Neural cell (in vitro differentiated cells): ENCODE data around the gene SEPTIN5. TPM values are rescaled to one million over a fixed set of nuclear protein-coding genes. Genes with fewer than 3 reads are reported as not detected.

Source experiments
- H2AFZ ChIP-seq: fragments of 200-600, 300-800 bp; sonication (generic), shearing (Covaris generic); 2 replicates; pipeline ENCODE4 v1.6.0; 2014; ENCODE audit warnings: low read depth, mild to moderate bottlenecking, antibody characterized with exemption, low read length, moderate library complexity
- H3F3A ChIP-seq: fragments of 200-600 bp; shearing (Covaris generic); 2 replicates; pipeline ENCODE4 v1.6.1; 2016; ENCODE audit warnings: mild to moderate bottlenecking, moderate library complexity, mixed read lengths, antibody characterized with exemption, low read length; ENCODE audit not compliant: insufficient read depth, poor library complexity, severe bottlenecking
- H3K27ac ChIP-seq: fragments of 200-600, 300-800 bp; sonication (generic), shearing (Covaris generic); 2 replicates; pipeline ENCODE4 v1.5.1; 2014; ENCODE audit warnings: mild to moderate bottlenecking, low read length, moderate library complexity
- H3K27me3 ChIP-seq: fragments of 300-800, 200-600 bp; sonication (generic), shearing (Covaris generic); 2 replicates; pipeline ENCODE4 v1.6.0; 2014; ENCODE audit warnings: mild to moderate bottlenecking, low read depth, low read length, moderate library complexity; ENCODE audit not compliant: insufficient read depth
- H3K36me3 ChIP-seq: fragments of 300-800, 200-600 bp; sonication (generic), shearing (Covaris generic); 2 replicates; pipeline ENCODE4 v1.5.1; 2014; ENCODE audit warnings: mild to moderate bottlenecking, antibody characterized with exemption, low read length, moderate library complexity; ENCODE audit not compliant: insufficient read depth
- H3K4me2 ChIP-seq: fragments of 300-800, 200-600 bp; sonication (generic), shearing (Covaris generic); 2 replicates; pipeline ENCODE4 v1.6.0; 2014; ENCODE audit warnings: mild to moderate bottlenecking, low read length
- H3K4me3 ChIP-seq: fragments of 300-800, 200-600 bp; sonication (generic), shearing (Covaris generic); 2 replicates; pipeline ENCODE4 v1.5.1; 2014; ENCODE audit warnings: mild to moderate bottlenecking, low read length, moderate library complexity
- H3K79me2 ChIP-seq: fragments of 200-600 bp; shearing (Covaris generic); replicated peaks from 2 replicates; pipeline ENCODE4 v1.6.0; 2014; ENCODE audit warnings: mild to moderate bottlenecking, low read length, moderate library complexity; ENCODE audit not compliant: insufficient read depth
- H3K9ac ChIP-seq: fragments of 300-800, 200-600 bp; sonication (generic), shearing (Covaris generic); 2 replicates; pipeline ENCODE4 v1.6.1; 2016; ENCODE audit warnings: mild to moderate bottlenecking, low read length, mixed read lengths
- H3K9me2 ChIP-seq: fragments of 200-600 bp; shearing (Covaris generic); 2 replicates; pipeline ENCODE4 v1.6.1; 2016; ENCODE audit warnings: mild to moderate bottlenecking, low read length, mixed read lengths; ENCODE audit not compliant: insufficient read depth
- H3K9me3 ChIP-seq: fragments of 200-600, 300-800 bp; sonication (generic), shearing (Covaris generic); 2 replicates; pipeline ENCODE4 v1.6.1; 2016; ENCODE audit warnings: mild to moderate bottlenecking, mixed run types, low read length, moderate library complexity, mixed read lengths
- H4K20me1 ChIP-seq: fragments of 200-600 bp; shearing (Covaris generic); 2 replicates; pipeline ENCODE4 v1.6.1; 2016; ENCODE audit warnings: mild to moderate bottlenecking, mixed run types; ENCODE audit not compliant: insufficient read depth
- EP300 ChIP-seq: fragments of 450-650 bp; conservative IDR thresholded peaks from 2 replicates; pipeline ENCODE4 v1.6.1; 2014; ENCODE audit warnings: antibody characterized with exemption, mild to moderate bottlenecking, moderate library complexity; ENCODE audit not compliant: poor library complexity, severe bottlenecking
- EZH2 ChIP-seq: fragments of 200-600, 300-800 bp; shearing (Covaris generic), sonication (generic); IDR thresholded peaks from 2 replicates; pipeline ENCODE4 v1.6.1; 2014; ENCODE audit warnings: antibody characterized with exemption, low read length, borderline replicate concordance, mild to moderate bottlenecking; ENCODE audit not compliant: insufficient read depth, poor library complexity, severe bottlenecking
- MXI1 ChIP-seq: fragments of 450-650 bp; conservative IDR thresholded peaks from 2 replicates; pipeline ENCODE4 v1.6.1; 2014; ENCODE audit warnings: antibody characterized with exemption, mild to moderate bottlenecking; ENCODE audit not compliant: poor library complexity, severe bottlenecking
- POLR2AphosphoS5 ChIP-seq: IDR thresholded peaks from 2 replicates; pipeline ENCODE4 v1.6.1; 2012
- RAD21 ChIP-seq: fragments of 450-650 bp; conservative IDR thresholded peaks from 2 replicates; pipeline ENCODE4 v1.6.1; 2014; ENCODE audit warnings: antibody characterized with exemption, mild to moderate bottlenecking, moderate library complexity
- SMC3 ChIP-seq: fragments of 450-650 bp; conservative IDR thresholded peaks from 2 replicates; pipeline ENCODE4 v1.6.1; 2014; ENCODE audit warnings: antibody characterized with exemption, mild to moderate bottlenecking, moderate library complexity; ENCODE audit not compliant: poor library complexity
- TAF1 ChIP-seq: IDR thresholded peaks from 2 replicates; pipeline ENCODE4 v1.6.1; 2012; ENCODE audit warnings: low read depth
- polyA plus RNA-seq: library from polyadenylated mRNA; depleted of rRNA; stranded (reverse); fragments of >200 nt; gene quantifications from 2 replicates; pipeline ENCODE4 v1.2.3, GENCODE V29; 2014
- TF ChIP-seq, protein P1 (sequence below): fragments of 450-650 bp; IDR thresholded peaks from 2 replicates; pipeline ENCODE4 v1.5.1; 2014; ENCODE audit warnings: antibody characterized with exemption, mild to moderate bottlenecking, moderate library complexity; ENCODE audit not compliant: poor library complexity, severe bottlenecking
- TF ChIP-seq, protein P2 (sequence below): IDR thresholded peaks from 2 replicates; pipeline ENCODE4 v1.6.1; 2012; ENCODE audit warnings: borderline replicate concordance

Gene SEPTIN5
- polyA plus RNA-seq, 1 donor from 2014 or later: 166 TPM

DNA sequence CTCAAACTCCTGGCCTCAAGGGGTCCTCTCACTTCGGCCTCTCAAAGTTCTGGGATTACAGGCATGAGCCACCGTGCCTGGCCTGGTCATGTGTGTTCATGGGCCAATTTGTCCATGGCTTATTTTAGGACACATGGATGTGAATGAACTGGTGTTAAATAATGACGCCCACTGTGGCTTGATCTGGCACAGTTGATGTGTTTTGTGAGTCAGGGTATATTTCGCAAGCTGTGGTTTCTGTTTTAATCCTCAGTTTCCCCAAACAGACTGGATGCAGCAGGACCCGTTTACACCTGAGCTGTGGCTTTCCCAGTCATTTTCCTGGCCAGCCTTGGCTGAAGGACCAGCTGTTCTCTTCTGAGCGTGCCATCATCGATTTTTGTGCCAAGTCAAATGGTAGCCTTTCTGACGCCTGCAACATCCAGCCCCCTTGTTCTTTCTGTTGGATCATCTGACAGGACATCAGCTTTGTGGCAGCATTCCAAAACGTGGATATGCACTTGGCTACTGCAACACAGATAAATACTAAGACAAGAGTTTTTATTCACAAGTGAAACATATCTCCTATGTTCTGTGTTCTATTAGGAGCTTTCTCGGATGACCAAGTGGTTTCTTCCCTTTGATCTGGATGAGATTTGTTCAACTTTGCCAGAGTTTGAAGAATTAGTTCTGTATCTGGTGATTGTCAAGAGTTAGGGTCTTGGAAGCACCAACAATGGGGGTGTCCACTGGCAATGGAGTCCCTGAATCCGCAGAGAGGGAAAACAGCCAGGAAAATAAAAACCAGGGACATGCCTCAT, 40.0 kb upstream of the SEPTIN5 start:
- Histone ChIP-seq H4K20me1 (no peaks in the 10 kb centered on the region), H2AFZ (no peak overlapping the region), H3K9me2 (no peaks in the 10 kb centered on the region), H3K9me3 (no peaks in the 10 kb centered on the region), H3K36me3 (no peaks in the 10 kb centered on the region), H3K27me3 (no peaks in the 10 kb centered on the region), H3K79me2 (no peaks in the 10 kb centered on the region), H3K4me3 (no peak overlapping the region), H3K9ac (no peak overlapping the region), H3K27ac (no peak overlapping the region), H3K4me2 (no peak overlapping the region), H3F3A (no peaks in the 10 kb centered on the region)
- TF ChIP-seq RAD21 (no peak), POLR2AphosphoS5 (no peak), SMC3 (no peak), EZH2 (no peak), MXI1 (no peak), TAF1 (no peak), EP300 (no peak)
- TF ChIP-seq, protein P1, sequence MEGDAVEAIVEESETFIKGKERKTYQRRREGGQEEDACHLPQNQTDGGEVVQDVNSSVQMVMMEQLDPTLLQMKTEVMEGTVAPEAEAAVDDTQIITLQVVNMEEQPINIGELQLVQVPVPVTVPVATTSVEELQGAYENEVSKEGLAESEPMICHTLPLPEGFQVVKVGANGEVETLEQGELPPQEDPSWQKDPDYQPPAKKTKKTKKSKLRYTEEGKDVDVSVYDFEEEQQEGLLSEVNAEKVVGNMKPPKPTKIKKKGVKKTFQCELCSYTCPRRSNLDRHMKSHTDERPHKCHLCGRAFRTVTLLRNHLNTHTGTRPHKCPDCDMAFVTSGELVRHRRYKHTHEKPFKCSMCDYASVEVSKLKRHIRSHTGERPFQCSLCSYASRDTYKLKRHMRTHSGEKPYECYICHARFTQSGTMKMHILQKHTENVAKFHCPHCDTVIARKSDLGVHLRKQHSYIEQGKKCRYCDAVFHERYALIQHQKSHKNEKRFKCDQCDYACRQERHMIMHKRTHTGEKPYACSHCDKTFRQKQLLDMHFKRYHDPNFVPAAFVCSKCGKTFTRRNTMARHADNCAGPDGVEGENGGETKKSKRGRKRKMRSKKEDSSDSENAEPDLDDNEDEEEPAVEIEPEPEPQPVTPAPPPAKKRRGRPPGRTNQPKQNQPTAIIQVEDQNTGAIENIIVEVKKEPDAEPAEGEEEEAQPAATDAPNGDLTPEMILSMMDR: no peak
- TF ChIP-seq, protein P2, sequence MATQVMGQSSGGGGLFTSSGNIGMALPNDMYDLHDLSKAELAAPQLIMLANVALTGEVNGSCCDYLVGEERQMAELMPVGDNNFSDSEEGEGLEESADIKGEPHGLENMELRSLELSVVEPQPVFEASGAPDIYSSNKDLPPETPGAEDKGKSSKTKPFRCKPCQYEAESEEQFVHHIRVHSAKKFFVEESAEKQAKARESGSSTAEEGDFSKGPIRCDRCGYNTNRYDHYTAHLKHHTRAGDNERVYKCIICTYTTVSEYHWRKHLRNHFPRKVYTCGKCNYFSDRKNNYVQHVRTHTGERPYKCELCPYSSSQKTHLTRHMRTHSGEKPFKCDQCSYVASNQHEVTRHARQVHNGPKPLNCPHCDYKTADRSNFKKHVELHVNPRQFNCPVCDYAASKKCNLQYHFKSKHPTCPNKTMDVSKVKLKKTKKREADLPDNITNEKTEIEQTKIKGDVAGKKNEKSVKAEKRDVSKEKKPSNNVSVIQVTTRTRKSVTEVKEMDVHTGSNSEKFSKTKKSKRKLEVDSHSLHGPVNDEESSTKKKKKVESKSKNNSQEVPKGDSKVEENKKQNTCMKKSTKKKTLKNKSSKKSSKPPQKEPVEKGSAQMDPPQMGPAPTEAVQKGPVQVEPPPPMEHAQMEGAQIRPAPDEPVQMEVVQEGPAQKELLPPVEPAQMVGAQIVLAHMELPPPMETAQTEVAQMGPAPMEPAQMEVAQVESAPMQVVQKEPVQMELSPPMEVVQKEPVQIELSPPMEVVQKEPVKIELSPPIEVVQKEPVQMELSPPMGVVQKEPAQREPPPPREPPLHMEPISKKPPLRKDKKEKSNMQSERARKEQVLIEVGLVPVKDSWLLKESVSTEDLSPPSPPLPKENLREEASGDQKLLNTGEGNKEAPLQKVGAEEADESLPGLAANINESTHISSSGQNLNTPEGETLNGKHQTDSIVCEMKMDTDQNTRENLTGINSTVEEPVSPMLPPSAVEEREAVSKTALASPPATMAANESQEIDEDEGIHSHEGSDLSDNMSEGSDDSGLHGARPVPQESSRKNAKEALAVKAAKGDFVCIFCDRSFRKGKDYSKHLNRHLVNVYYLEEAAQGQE: no peak

DNA sequence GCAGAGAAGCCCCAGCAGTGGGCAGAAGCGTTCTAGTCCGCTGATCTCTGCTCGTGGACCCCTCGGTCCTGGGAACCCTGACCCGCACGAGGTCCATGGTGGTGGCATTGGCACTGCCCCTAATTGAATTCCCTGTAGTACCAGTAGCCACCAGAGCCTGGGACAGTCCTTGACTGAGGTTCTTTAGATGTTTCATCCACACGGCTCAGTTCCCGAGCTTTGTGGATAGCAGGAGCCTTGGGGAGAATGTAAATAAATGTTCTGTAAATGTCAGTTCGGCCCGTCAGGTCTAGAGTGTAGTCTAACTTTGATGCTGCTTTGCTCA, 39.4 kb upstream of the SEPTIN5 start:
- Histone ChIP-seq H3K9me3 (no peaks in the 10 kb centered on the region), H3K9me2 (no peaks in the 10 kb centered on the region), H3K27ac (no peak overlapping the region), H2AFZ (no peak overlapping the region), H3K36me3 (no peaks in the 10 kb centered on the region), H3K79me2 (no peaks in the 10 kb centered on the region), H3F3A (no peaks in the 10 kb centered on the region), H3K4me2 (no peak overlapping the region), H3K4me3 (no peak overlapping the region), H4K20me1 (no peaks in the 10 kb centered on the region), H3K27me3 (no peaks in the 10 kb centered on the region), H3K9ac (no peak overlapping the region)
- TF ChIP-seq EP300: no peak
- TF ChIP-seq MXI1: no peak
- no peak for TF ChIP-seq SMC3
- TF ChIP-seq EZH2: no peak
- TF ChIP-seq, protein P2: no peak
- TF ChIP-seq, protein P1: no peak
- no peak for TF ChIP-seq RAD21
- TF ChIP-seq TAF1: no peak
- no peak for TF ChIP-seq POLR2AphosphoS5
